ENCODE measurements around the gene TERF2IP.

TERF2IP gene

DNA sequence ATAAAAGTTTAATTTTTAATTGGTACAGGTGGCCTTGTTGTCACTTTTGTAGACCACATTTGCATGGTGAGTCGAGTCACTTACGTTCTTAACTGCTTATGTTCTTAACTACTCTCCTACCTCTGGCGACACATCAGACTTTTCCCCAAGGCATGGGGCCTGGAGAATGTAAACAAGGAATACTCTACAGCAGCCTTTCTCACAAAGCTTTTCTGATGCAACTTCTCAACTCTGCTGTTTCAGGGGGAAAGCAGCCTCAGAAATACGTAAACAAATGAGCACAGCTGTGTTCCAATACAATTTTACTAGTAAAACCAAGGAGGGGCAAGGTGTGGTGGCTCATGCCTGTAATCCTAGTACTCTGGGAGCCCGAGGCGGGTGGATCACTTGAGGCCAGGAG lies 7.0 kb upstream of the TERF2IP start:
- no peak for DNase-seq

DNA sequence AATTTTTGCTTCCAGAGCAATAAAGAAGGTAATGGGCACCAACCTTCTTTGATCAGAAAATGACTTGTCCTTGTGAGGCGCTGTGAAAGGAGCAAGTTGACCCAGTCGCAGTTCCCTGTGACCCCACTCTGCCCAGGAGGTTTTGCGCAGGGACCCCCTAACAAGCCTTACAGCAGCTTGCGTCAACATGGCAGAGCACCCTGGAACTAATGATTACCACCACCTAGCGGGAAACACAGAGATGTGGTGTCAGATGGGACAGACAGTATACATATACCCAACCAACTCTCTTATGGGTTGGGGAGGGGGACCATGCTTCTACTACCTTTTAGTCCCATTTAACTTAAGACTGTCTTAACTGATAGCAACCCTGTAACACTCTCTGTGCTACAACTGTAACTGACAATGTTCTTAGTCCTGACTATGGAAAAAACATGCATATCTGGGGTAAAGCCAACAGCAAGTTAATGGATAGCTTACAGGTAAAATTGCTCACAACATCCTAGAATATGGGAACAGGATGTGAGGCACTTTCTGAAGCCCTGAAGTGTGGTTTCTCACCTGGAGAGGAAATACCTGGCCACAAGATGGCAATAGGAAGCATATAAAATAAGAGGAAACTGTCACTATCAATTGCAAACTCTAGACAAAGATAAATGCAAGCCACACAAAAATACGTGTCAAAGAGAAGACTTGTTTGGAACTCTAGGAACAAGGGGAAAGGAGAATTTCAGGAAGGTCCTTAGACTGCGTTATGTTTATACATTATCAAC lies 3.1 kb upstream of the TERF2IP start:
- no peak for DNase-seq

GRCh38 chr16:75647112-75647491 lies 471 bp upstream of the TERF2IP start:
- DNase-seq: no peak

GRCh38 chr16:75648265-75649076 lies 898 bp downstream of the TERF2IP start:
- peak; percentile 82 for DNase-seq

DNA sequence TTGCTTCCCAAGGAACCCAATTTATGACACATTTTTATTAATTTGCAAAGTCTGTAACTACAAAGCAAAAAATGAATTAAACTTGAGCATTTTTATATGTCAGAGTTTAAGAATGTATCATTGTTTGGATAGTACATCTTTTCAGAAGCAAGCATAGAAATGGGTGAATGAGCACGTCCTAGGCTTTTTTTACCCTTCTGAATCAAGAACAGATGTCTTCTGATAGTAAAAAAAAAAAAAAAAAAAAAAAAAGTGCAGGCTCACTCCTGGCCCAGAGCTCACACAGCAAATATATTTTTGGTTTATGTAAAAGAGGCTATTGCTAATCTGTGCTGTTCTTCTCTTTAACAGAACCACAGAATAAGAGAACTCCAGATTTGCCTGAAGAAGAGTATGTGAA lies 6.3 kb downstream of the TERF2IP start:
- DNase-seq: no peak

DNA sequence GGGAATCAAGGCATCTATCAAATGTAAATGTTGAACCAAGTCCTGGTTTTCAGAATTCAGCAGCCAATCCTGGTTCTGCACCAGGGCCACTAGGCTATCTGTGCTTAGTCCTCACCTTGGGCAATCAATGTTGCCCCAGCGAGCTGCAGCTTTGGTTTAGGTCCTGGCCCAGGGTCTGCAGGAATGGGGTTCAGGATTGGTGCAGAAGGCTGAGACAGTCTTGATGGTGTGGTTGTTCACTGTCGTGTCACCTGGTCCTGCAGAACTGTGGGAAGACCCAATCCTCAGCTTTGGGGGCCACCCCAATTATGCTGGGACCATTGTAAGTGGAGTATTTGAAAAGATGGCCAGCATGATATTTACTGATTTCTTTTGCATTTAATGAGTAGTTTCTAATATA lies 10.6 kb downstream of the TERF2IP start:
- no peak for DNase-seq

- no peak for DNase-seq
These were observed 12.7 kb downstream of the TERF2IP start for GRCh38 chr16:75660321-75660720.

DNA sequence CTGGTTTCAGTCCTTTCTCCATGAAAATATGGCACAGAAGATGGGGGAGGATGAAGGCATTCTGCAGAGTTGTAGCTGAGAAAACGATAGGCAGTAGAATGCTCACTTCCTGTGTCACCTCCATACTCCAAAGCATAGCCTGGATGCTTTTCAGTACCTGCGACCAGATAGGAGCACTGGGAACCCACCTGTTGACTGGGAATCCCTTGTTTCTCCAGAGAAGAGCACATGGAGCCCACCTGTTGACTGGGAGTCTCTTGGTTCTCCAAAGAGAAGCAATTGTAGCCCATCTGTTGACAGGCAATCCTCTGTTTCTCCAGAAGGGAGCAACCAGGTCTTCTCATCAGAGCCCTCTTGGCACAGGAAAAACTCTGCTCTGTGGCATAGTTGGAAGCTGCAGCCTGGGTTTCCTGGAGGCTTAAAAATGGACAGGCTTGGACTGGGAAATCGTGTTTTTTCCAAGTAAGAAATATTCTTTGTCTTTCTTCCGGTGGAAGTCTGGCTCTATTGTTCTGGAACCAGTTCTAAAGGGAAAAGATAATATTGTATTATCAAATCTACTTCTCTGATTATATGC lies 13.2 kb downstream of the TERF2IP start:
- no peak for DNase-seq

GRCh38 chr16:75667503-75667902 lies 19.9 kb downstream of the TERF2IP start:
- no peak for DNase-seq

GRCh38 chr16:75676909-75677308 lies 29.3 kb downstream of the TERF2IP start, which contains the start of gene CPHXL2:
Gene CPHXL2, minus strand, starts transcription at chr16:75677009. Its CDS starts 10 bp downstream, at chr16:75676999.
- no peak for DNase-seq

DNA sequence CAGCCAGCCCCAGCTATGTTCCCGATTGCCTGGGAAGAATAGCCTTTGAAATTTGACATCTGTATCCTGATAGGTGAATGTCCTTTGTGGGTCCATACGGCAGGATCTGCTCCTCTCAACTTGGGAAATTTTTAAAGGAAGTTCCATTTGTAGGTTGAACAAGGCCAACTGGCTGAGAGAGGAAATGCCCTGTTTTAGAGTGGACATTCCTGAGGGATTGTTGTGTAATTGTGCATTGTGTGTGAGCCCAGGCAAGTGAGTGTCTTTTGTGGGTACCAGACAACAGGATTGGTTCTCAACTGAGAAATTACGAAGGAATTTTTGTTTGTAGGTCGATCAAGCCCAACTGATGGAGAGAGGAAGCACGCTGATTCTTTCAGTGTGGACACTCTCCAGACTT lies 31.8 kb downstream of the TERF2IP start:
- no peak for DNase-seq

DNA sequence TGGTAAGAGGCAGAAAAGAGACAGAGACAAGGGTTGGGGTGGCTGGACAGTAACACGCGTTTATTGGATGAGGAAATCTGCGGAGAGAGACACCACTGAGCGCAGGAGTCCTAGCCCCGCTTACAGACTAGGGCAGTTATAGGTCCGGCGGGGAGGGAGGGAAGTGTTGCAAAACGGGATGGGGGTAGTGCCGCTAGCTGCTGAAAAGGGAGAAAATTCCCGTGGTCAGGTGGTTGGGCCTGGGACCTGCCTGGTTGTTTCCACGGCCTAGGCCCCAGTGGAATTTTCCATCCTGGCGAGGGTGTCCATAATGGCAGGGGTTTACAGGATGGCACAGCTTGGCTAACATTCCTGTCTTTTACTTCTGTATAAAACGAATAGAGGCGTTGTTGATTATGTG lies 34.7 kb downstream of the TERF2IP start:
- no peak for DNase-seq

- DNase-seq: no peak
These were observed 39.8 kb downstream of the TERF2IP start for GRCh38 chr16:75687361-75687760.

DNA sequence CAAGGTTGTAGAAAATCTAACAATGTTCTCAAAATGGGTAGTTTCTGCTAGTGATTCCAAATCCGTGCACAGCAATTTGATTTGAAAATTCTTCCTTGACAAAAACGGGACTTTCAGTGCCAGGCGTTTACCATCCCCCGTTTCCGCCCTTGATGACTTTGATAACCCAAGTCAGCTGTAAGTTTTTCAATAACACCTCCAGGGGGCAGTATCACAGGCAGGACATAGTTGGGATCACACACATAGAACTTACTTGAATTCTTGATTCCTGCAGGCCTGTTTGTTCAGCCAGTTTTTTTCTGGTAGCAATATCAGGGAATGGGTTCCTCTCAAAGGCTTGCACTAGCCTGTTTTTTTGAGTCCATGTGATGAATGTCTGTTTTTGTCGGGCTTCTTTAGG lies 48.1 kb downstream of the TERF2IP start:
- peak; percentile 6 for DNase-seq

- DNase-seq: no peak
These were observed 50.0 kb downstream of the TERF2IP start for GRCh38 chr16:75697571-75697970.

DNA sequence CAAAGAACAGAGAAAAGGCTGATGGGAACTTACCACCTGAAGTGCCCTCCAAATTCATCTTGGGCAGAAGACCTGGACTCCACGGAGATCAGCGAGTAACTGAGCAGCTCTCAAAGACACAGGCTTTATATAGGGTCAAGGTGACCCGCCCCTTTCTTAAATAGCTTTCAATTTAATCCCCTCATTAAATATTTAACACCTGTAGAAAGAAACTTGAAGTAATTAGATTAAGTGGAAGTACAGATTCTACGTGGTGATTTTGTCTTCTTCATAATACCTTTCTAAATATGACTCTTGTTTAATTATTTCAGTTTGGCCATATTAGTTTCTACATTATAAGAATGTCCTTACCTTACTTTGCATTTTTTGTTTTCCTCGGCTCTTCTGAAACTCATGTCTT lies 53.8 kb downstream of the TERF2IP start, which contains the start of gene DUXB:
DUXB (minus strand) TSS at position 101 of the 400 bp plus-strand sequence; CDS start at position 58, 43 bp downstream.
- no peak for DNase-seq

DNA sequence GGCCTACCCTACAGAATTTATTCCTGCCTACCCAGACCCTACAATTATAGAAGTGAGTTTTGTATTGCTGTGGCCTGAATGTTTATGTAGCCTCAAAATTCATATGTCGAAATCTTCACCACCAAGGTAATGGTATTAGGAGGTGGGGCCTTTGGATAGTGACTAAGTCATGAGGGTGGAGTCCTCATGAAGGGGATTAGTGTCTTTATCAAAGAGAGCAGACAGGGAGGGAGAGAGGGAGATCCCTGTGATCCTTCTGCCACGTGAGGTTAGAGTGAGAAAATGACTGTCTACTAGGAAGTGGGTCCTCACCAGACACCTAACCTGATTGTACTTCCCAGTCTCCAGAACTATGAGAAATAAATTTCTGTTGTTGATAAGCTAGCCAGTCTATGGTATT lies 54.7 kb downstream of the TERF2IP start:
- no peak for DNase-seq

GRCh38 chr16:75703306-75703705 lies 55.7 kb downstream of the TERF2IP start:
- no peak for DNase-seq
